ENCODE data around the gene ANKRD49. TPM values are rescaled to one million over a fixed set of nuclear protein-coding genes. Genes with fewer than 3 reads are reported as not detected.

The ANKRD49 gene
- total and polyA plus RNA-seq, 2 donors = 41.0 to 44.0 TPM

GRCh38 chr11:94455861-94456260 lies 37.9 kb upstream of the ANKRD49 start:
- WGBS = 97% methylated on average over 1 of the region's 1 CpG
- Histone ChIP-seq H3K4me3 (ENCODE audit: low read length in 2 of 2) (no peak overlapping the region), H3K9me3 (ENCODE audit: control insufficient read depth in 2 of 2, insufficient read depth in 1 of 2, low read length in 1 of 2) (no peaks in the 10 kb centered on the region), H3K4me1 (ENCODE audit: control insufficient read depth in 2 of 2, insufficient read depth in 2 of 2, low read length in 2 of 2) (no peaks in the 10 kb centered on the region), H3K27me3 (ENCODE audit: control insufficient read depth in 2 of 2, insufficient read depth in 1 of 2, low read length in 1 of 2) (no peaks in the 10 kb centered on the region), H3K27ac (ENCODE audit: low read depth in 1 of 2, low read length in 1 of 2) (no peak overlapping the region), H3K36me3 (ENCODE audit: control insufficient read depth in 2 of 2, insufficient read depth in 2 of 2, low read length in 1 of 2) (peaks cover 0 to 13% of the 10 kb centered on the region in 2 donors)
- no peak for DNase-seq (ENCODE audit: low read depth in 6 of 9, low spot score in 9 of 9)

- no peaks in the 10 kb centered on the region for H3K4me1 ChIP-seq (ENCODE audit: control insufficient read depth in 2 of 2, insufficient read depth in 2 of 2, low read length in 2 of 2)
- peaks cover 4 to 21% of the 10 kb centered on the region in 2 donors for H3K36me3 ChIP-seq (ENCODE audit: control insufficient read depth in 2 of 2, insufficient read depth in 2 of 2, low read length in 1 of 2)
- no peak overlapping the region for H3K4me3 ChIP-seq (ENCODE audit: low read length in 2 of 2)
- no peak for DNase-seq (ENCODE audit: low read depth in 6 of 9, low spot score in 9 of 9)
- WGBS = 93% methylated on average over 4 of the region's 4 CpGs
- no peak overlapping the region for H3K27ac ChIP-seq (ENCODE audit: low read depth in 1 of 2, low read length in 1 of 2)
- H3K27me3 ChIP-seq (ENCODE audit: control insufficient read depth in 2 of 2, insufficient read depth in 1 of 2, low read length in 1 of 2) = no peaks in the 10 kb centered on the region
- H3K9me3 ChIP-seq (ENCODE audit: control insufficient read depth in 2 of 2, insufficient read depth in 1 of 2, low read length in 1 of 2) = no peaks in the 10 kb centered on the region
These were observed 36.4 kb upstream of the ANKRD49 start for GRCh38 chr11:94457118-94458029.

- no peaks in the 10 kb centered on the region for H3K27me3 ChIP-seq (ENCODE audit: control insufficient read depth in 2 of 2, insufficient read depth in 1 of 2, low read length in 1 of 2)
- no peaks in the 10 kb centered on the region for H3K9me3 ChIP-seq (ENCODE audit: control insufficient read depth in 2 of 2, insufficient read depth in 1 of 2, low read length in 1 of 2)
- H3K27ac ChIP-seq (ENCODE audit: low read depth in 1 of 2, low read length in 1 of 2) = no peak overlapping the region
- peaks cover 4 to 21% of the 10 kb centered on the region in 2 donors for H3K36me3 ChIP-seq (ENCODE audit: control insufficient read depth in 2 of 2, insufficient read depth in 2 of 2, low read length in 1 of 2)
- H3K4me1 ChIP-seq (ENCODE audit: control insufficient read depth in 2 of 2, insufficient read depth in 2 of 2, low read length in 2 of 2) = no peaks in the 10 kb centered on the region
- no peak overlapping the region for H3K4me3 ChIP-seq (ENCODE audit: low read length in 2 of 2)
- no peak for DNase-seq (ENCODE audit: low read depth in 6 of 9, low spot score in 9 of 9)
- WGBS = 96% methylated on average over 2 of the region's 2 CpGs
These were observed 34.2 kb upstream of the ANKRD49 start for GRCh38 chr11:94459576-94459975.

GRCh38 chr11:94469416-94469815 lies 24.4 kb upstream of the ANKRD49 start:
- WGBS = 95% methylated on average over 2 of the region's 2 CpGs
- Histone ChIP-seq H3K4me1 (ENCODE audit: control insufficient read depth in 2 of 2, insufficient read depth in 2 of 2, low read length in 2 of 2) (peaks cover 0 to 3% of the 10 kb centered on the region in 2 donors), H3K9me3 (ENCODE audit: control insufficient read depth in 2 of 2, insufficient read depth in 1 of 2, low read length in 1 of 2) (no peaks in the 10 kb centered on the region), H3K36me3 (ENCODE audit: control insufficient read depth in 2 of 2, insufficient read depth in 2 of 2, low read length in 1 of 2) (peaks cover 10 to 33% of the 10 kb centered on the region in 2 donors), H3K4me3 (ENCODE audit: low read length in 2 of 2) (no peak overlapping the region), H3K27me3 (ENCODE audit: control insufficient read depth in 2 of 2, insufficient read depth in 1 of 2, low read length in 1 of 2) (no peaks in the 10 kb centered on the region), H3K27ac (ENCODE audit: low read depth in 1 of 2, low read length in 1 of 2) (no peak overlapping the region)
- DNase-seq (ENCODE audit: low read depth in 6 of 9, low spot score in 9 of 9) = no peak

- peak in 5 of 9 donors; percentile 33 to 79 (median 45) for DNase-seq (ENCODE audit: low read depth in 6 of 9, low spot score in 9 of 9)
These were observed 20.6 kb upstream of the ANKRD49 start for GRCh38 chr11:94472916-94473799.

GRCh38 chr11:94477624-94478023 lies 16.2 kb upstream of the ANKRD49 start:
- H3K36me3 ChIP-seq (ENCODE audit: control insufficient read depth in 2 of 2, insufficient read depth in 2 of 2, low read length in 1 of 2) = peaks cover 13 to 49% of the 10 kb centered on the region in 2 donors
- H3K9me3 ChIP-seq (ENCODE audit: control insufficient read depth in 2 of 2, insufficient read depth in 1 of 2, low read length in 1 of 2) = no peaks in the 10 kb centered on the region

More at GRCh38 chr11:94472916-94473799, 20.6 kb upstream of the ANKRD49 start:
- H3K27me3 ChIP-seq (ENCODE audit: control insufficient read depth in 2 of 2, insufficient read depth in 1 of 2, low read length in 1 of 2) = no peaks in the 10 kb centered on the region
- peaks cover 3 to 41% of the 10 kb centered on the region in 2 donors for H3K36me3 ChIP-seq (ENCODE audit: control insufficient read depth in 2 of 2, insufficient read depth in 2 of 2, low read length in 1 of 2)
- no peak overlapping the region for H3K4me3 ChIP-seq (ENCODE audit: low read length in 2 of 2)
- 96% methylated on average over 3 of the region's 3 CpGs for WGBS
- peaks cover 4 to 10% of the 10 kb centered on the region in 2 donors for H3K4me1 ChIP-seq (ENCODE audit: control insufficient read depth in 2 of 2, insufficient read depth in 2 of 2, low read length in 2 of 2)
- H3K27ac ChIP-seq (ENCODE audit: low read depth in 1 of 2, low read length in 1 of 2) = no peak overlapping the region
- H3K9me3 ChIP-seq (ENCODE audit: control insufficient read depth in 2 of 2, insufficient read depth in 1 of 2, low read length in 1 of 2) = no peaks in the 10 kb centered on the region

GRCh38 chr11:94481342-94481741 lies 12.4 kb upstream of the ANKRD49 start:
- no peak overlapping the region for H3K27ac ChIP-seq (ENCODE audit: low read depth in 1 of 2, low read length in 1 of 2)
- H3K9me3 ChIP-seq (ENCODE audit: control insufficient read depth in 2 of 2, insufficient read depth in 1 of 2, low read length in 1 of 2) = no peaks in the 10 kb centered on the region
- no peaks in the 10 kb centered on the region for H3K27me3 ChIP-seq (ENCODE audit: control insufficient read depth in 2 of 2, insufficient read depth in 1 of 2, low read length in 1 of 2)
- H3K4me3 ChIP-seq (ENCODE audit: low read length in 2 of 2) = no peak overlapping the region
- peaks cover 4 to 7% of the 10 kb centered on the region in 2 donors for H3K4me1 ChIP-seq (ENCODE audit: control insufficient read depth in 2 of 2, insufficient read depth in 2 of 2, low read length in 2 of 2)
- no peak for DNase-seq (ENCODE audit: low read depth in 6 of 9, low spot score in 9 of 9)
- peaks cover 18 to 40% of the 10 kb centered on the region in 2 donors for H3K36me3 ChIP-seq (ENCODE audit: control insufficient read depth in 2 of 2, insufficient read depth in 2 of 2, low read length in 1 of 2)

More at GRCh38 chr11:94477624-94478023, 16.2 kb upstream of the ANKRD49 start:
- no peaks in the 10 kb centered on the region for H3K27me3 ChIP-seq (ENCODE audit: control insufficient read depth in 2 of 2, insufficient read depth in 1 of 2, low read length in 1 of 2)
- H3K4me1 ChIP-seq (ENCODE audit: control insufficient read depth in 2 of 2, insufficient read depth in 2 of 2, low read length in 2 of 2) = peaks cover 4 to 10% of the 10 kb centered on the region in 2 donors
- no peak overlapping the region for H3K4me3 ChIP-seq (ENCODE audit: low read length in 2 of 2)
- peak in 4 of 9 donors; percentile 9 to 57 (median 16) for DNase-seq (ENCODE audit: low read depth in 6 of 9, low spot score in 9 of 9)
- 9% methylated on average over 2 of the region's 2 CpGs for WGBS
- peak overlapping the region in 1 of 2 donors; percentile 52 for H3K27ac ChIP-seq (ENCODE audit: low read depth in 1 of 2, low read length in 1 of 2)

GRCh38 chr11:94486068-94486467 lies 7.7 kb upstream of the ANKRD49 start:
- whole genome bisulfite sequencing = 96% methylated on average over 1 of the region's 1 CpG
- no peak for DNase-seq (ENCODE audit: low read depth in 6 of 9, low spot score in 9 of 9)
- no peak overlapping the region for H3K27ac ChIP-seq (ENCODE audit: low read depth in 1 of 2, low read length in 1 of 2)
- H3K9me3 ChIP-seq (ENCODE audit: control insufficient read depth in 2 of 2, insufficient read depth in 1 of 2, low read length in 1 of 2) = no peaks in the 10 kb centered on the region
- H3K36me3 ChIP-seq (ENCODE audit: control insufficient read depth in 2 of 2, insufficient read depth in 2 of 2, low read length in 1 of 2) = peaks cover 17 to 54% of the 10 kb centered on the region in 2 donors
- H3K4me3 ChIP-seq (ENCODE audit: low read length in 2 of 2) = no peak overlapping the region
- no peaks in the 10 kb centered on the region for H3K27me3 ChIP-seq (ENCODE audit: control insufficient read depth in 2 of 2, insufficient read depth in 1 of 2, low read length in 1 of 2)
- H3K4me1 ChIP-seq (ENCODE audit: control insufficient read depth in 2 of 2, insufficient read depth in 2 of 2, low read length in 2 of 2) = no peaks in the 10 kb centered on the region
